Effector memory CD8-positive, alpha-beta T cell (primary cell): ENCODE measurements around the gene BPIFB1.

Experiments used
- ATAC-seq: fragments of 150-1000 bp; cut with Tn5 transposase; replicated peaks from 2 replicates; pipeline ENCODE4 v1.10.0; 2021; ENCODE audit warnings: mild to moderate bottlenecking, moderate library complexity
- DNase-seq, 3 experiments: peaks; one replicate each; pipeline ENCODE4 v3.0.0; 2021
- H3K27ac Mint-ChIP-seq, 2 donors: one replicate each; pipeline ENCODE4 v1.8.0; 2022; ENCODE audit warnings: mild to moderate bottlenecking in 2 of 2, mixed read lengths in 2 of 2, moderate library complexity in 2 of 2
- H3K27me3 Mint-ChIP-seq, 2 donors: one replicate each; pipeline ENCODE4 v1.8.0; 2022; ENCODE audit warnings: mixed read lengths in 2 of 2
- H3K36me3 Mint-ChIP-seq: one replicate; pipeline ENCODE4 v1.8.0; 2022; ENCODE audit warnings: mild to moderate bottlenecking, moderate library complexity, mixed read lengths; ENCODE audit not compliant: insufficient read depth
- H3K4me1 Mint-ChIP-seq, 2 donors: one replicate each; pipeline ENCODE4 v1.8.0; 2022; ENCODE audit warnings: low read depth in 2 of 2, mixed read lengths in 2 of 2
- H3K4me3 Mint-ChIP-seq, 2 donors: one replicate each; pipeline ENCODE4 v1.8.0; 2022; ENCODE audit warnings: mild to moderate bottlenecking in 2 of 2, mixed read lengths in 2 of 2, moderate library complexity in 2 of 2
- H3K9me3 Mint-ChIP-seq, 2 donors: one replicate each; pipeline ENCODE4 v1.8.0; 2022; ENCODE audit warnings: mixed read lengths in 2 of 2
- total RNA-seq, 9 experiments: gene quantifications; one replicate each; lab custom pipeline; 2026; lab: John Stamatoyannopoulos, UW

Gene BPIFB1
- total RNA-seq: 0 to 0.11 (median 0) reads per million in 9 experiments

DNA sequence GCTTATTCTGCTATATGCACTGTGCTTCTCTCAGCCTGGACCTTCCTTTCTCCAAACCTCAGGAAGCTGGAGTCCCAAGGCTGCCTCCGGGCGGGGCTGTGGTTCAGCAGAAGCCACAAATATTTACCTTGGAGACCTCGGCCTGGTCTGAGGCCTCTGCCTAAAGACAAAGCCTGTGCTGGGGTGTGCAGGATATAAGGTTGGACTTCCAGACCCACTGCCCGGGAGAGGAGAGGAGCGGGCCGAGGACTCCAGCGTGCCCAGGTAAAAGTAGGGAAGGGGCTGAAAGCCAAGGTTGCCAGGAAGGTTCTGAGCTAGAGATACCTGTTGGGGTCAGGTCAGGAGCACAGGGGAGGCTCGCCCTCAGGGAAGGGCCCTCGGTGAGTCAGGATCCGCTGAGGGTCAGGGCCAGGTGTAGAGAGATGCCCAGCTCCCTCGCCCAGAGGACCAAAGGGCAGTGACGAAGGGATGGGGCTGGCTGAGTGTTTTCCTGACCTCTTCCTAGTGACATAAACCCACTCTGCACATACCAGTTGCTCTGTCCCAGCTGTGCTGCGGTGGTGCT lies at the start of gene BPIFB1:
Gene BPIFB1 (plus strand): TSS at position 224 of the 565 bp plus-strand sequence. CDS start 2,860 bp downstream, outside the sequence.
- DNase-seq: no peak
- H3K4me3 Mint-ChIP-seq: no peak within 1 kb of the TSS
- no peaks in the 10 kb centered on the region for H3K9me3 Mint-ChIP-seq
- H3K27me3 Mint-ChIP-seq: peaks cover 54 to 93% of the 10 kb centered on the region in 2 donors
- H3K27ac Mint-ChIP-seq: no peak within 1 kb of the TSS
- H3K36me3 Mint-ChIP-seq: no peaks in the 10 kb centered on the region
- ATAC-seq: no peak
- no peaks in the 10 kb centered on the region for H3K4me1 Mint-ChIP-seq

GRCh38 chr20:33234050-33234449 lies 49.0 kb upstream of the BPIFB1 start:
- peaks cover 3% of the 10 kb centered on the region for H3K36me3 Mint-ChIP-seq
- no peak for ATAC-seq
- no peak overlapping the region for H3K27ac Mint-ChIP-seq
- no peaks in the 10 kb centered on the region for H3K9me3 Mint-ChIP-seq
- no peak overlapping the region for H3K4me3 Mint-ChIP-seq
- no peak for DNase-seq
- peaks cover 0 to 5% of the 10 kb centered on the region in 2 donors for H3K4me1 Mint-ChIP-seq
- H3K27me3 Mint-ChIP-seq: peaks cover 37 to 77% of the 10 kb centered on the region in 2 donors

GRCh38 chr20:33235696-33236095 lies 47.3 kb upstream of the BPIFB1 start, which contains the start of gene BPIFA1:
TSS of gene BPIFA1 (plus strand) at chr20:33235996. CDS start at chr20:33237712, 1,716 bp downstream.
- H3K9me3 Mint-ChIP-seq: no peaks in the 10 kb centered on the region
- DNase-seq (no peak), ATAC-seq (no peak)
- H3K4me3 Mint-ChIP-seq: no peak within 1 kb of the TSS
- H3K27ac Mint-ChIP-seq: no peak within 1 kb of the TSS
- no peaks in the 10 kb centered on the region for H3K4me1 Mint-ChIP-seq
- H3K27me3 Mint-ChIP-seq: peaks cover 44 to 82% of the 10 kb centered on the region in 2 donors
- H3K36me3 Mint-ChIP-seq: peaks cover 3% of the 10 kb centered on the region

GRCh38 chr20:33236351-33236750 lies 46.7 kb upstream of the BPIFB1 start:
- peaks cover 39 to 75% of the 10 kb centered on the region in 2 donors for H3K27me3 Mint-ChIP-seq
- peaks cover 3% of the 10 kb centered on the region for H3K36me3 Mint-ChIP-seq
- H3K4me1 Mint-ChIP-seq: no peaks in the 10 kb centered on the region
- DNase-seq: no peak
- no peak overlapping the region for H3K27ac Mint-ChIP-seq
- no peak for ATAC-seq
- H3K9me3 Mint-ChIP-seq: no peaks in the 10 kb centered on the region
- H3K4me3 Mint-ChIP-seq: no peak overlapping the region

GRCh38 chr20:33237989-33238388 lies 45.0 kb upstream of the BPIFB1 start:
- DNase-seq (no peak), ATAC-seq (no peak)
- Mint-ChIP-seq H3K4me1 (no peaks in the 10 kb centered on the region), H3K27me3 (peaks cover 42 to 74% of the 10 kb centered on the region in 2 donors), H3K4me3 (no peak overlapping the region), H3K27ac (no peak overlapping the region), H3K36me3 (peaks cover 3% of the 10 kb centered on the region), H3K9me3 (no peaks in the 10 kb centered on the region)

- Mint-ChIP-seq H3K27ac (no peak overlapping the region), H3K4me3 (no peak overlapping the region), H3K4me1 (no peaks in the 10 kb centered on the region), H3K27me3 (peaks cover 35 to 63% of the 10 kb centered on the region in 2 donors), H3K9me3 (no peaks in the 10 kb centered on the region), H3K36me3 (peaks cover 3% of the 10 kb centered on the region)
- ATAC-seq: no peak
- no peak for DNase-seq
Measured at GRCh38 chr20:33239418-33239817, 43.6 kb upstream of the BPIFB1 start.

GRCh38 chr20:33239979-33240736 lies 42.9 kb upstream of the BPIFB1 start:
- H3K27ac Mint-ChIP-seq: no peak overlapping the region

DNA sequence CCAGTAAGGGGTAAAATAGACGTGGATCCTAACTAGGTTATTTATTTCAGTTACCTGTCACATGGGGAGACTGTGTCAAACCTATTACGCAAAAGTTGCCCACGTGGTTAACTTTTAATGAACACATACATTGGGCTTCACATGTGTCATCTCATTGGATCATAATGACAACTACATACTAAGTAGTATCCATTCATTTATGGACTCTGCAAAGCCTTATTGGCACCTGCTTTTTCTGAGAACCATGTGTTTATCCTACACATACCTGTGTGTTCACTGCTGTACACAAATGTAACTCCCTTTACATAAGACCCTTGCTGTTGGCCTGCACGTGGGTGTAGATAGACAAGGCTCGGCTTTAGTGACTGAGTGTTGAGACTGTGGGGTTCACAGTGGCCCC lies 42.1 kb upstream of the BPIFB1 start:
- Mint-ChIP-seq H3K27ac (no peak overlapping the region), H3K27me3 (peaks cover 31 to 59% of the 10 kb centered on the region in 2 donors), H3K9me3 (no peaks in the 10 kb centered on the region), H3K4me3 (no peak overlapping the region), H3K4me1 (no peaks in the 10 kb centered on the region), H3K36me3 (peaks cover 3% of the 10 kb centered on the region)
- ATAC-seq: no peak
- no peak for DNase-seq

More at GRCh38 chr20:33239979-33240736, 42.9 kb upstream of the BPIFB1 start:
- H3K4me1 Mint-ChIP-seq: no peaks in the 10 kb centered on the region
- ATAC-seq (no peak), DNase-seq (no peak)
- peaks cover 3% of the 10 kb centered on the region for H3K36me3 Mint-ChIP-seq
- H3K4me3 Mint-ChIP-seq: no peak overlapping the region
- H3K9me3 Mint-ChIP-seq: no peaks in the 10 kb centered on the region
- peaks cover 35 to 59% of the 10 kb centered on the region in 2 donors for H3K27me3 Mint-ChIP-seq

DNA sequence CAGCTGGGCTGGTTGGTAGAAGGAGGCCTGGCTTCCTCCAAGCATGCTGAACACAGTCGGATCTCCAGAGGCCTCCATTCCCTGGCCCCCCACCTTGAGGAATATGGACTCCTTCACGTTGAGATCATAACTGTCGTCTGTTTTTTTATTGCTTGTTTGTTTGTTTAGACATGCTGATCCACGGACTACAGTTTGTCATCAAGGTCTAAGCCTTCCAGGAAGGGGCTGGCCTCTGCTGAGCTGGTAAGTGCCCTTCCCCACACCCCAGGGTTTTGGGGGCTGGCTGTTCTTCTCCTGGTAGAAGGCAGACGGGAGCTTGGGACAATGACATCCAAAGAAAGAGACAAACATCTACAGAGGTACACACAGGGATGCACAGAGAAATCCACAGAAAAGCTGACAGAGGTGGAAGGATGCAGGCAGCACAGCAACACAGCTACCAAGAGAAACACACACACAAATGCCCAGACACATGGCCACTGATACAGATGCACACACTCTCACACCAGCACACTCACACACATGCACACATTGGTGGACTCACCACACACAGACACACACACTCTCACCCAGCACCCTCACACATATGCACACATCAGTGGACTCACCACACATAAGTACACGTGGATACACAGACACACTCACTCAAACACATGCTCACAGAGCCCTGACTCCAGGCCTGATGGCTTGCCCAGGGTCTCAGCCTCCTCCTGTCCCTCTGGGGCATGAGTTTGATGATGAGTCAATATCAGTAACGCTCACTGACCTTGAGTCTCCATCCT lies 40.5 kb upstream of the BPIFB1 start:
- peaks cover 24 to 47% of the 10 kb centered on the region in 2 donors for H3K27me3 Mint-ChIP-seq
- ATAC-seq (no peak), DNase-seq (no peak)
- H3K4me1 Mint-ChIP-seq: no peaks in the 10 kb centered on the region
- H3K9me3 Mint-ChIP-seq: no peaks in the 10 kb centered on the region
- H3K4me3 Mint-ChIP-seq: no peak overlapping the region
- peaks cover 3% of the 10 kb centered on the region for H3K36me3 Mint-ChIP-seq
- no peak overlapping the region for H3K27ac Mint-ChIP-seq

- ATAC-seq (no peak), DNase-seq (no peak)
- no peak overlapping the region for H3K4me3 Mint-ChIP-seq
- no peaks in the 10 kb centered on the region for H3K9me3 Mint-ChIP-seq
- no peak overlapping the region for H3K27ac Mint-ChIP-seq
- peaks cover 13 to 18% of the 10 kb centered on the region in 2 donors for H3K27me3 Mint-ChIP-seq
- H3K4me1 Mint-ChIP-seq: no peaks in the 10 kb centered on the region
- H3K36me3 Mint-ChIP-seq: no peaks in the 10 kb centered on the region
Measured at GRCh38 chr20:33246077-33246476, 36.9 kb upstream of the BPIFB1 start.

DNA sequence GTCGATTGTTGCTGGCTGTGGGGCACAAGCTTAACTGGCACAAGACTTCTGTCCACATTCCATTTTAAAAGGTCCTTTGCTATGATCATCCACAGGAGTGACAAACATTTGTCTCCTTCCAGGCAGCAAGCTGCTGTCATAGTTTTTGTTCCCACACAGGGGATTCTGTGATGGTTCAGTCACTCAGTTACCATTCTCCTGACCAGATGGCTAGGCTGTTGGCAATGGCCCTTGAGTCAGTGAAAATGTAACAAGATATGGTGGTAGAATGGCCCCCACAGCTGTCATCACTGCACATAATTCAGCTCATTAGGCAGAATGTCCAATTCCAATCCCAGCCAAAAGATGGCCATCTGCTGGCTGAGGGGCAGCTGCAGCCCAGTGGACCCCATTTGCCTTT lies 33.6 kb upstream of the BPIFB1 start:
- no peak for ATAC-seq
- Mint-ChIP-seq H3K36me3 (no peaks in the 10 kb centered on the region), H3K9me3 (no peaks in the 10 kb centered on the region), H3K27me3 (peaks cover 9 to 15% of the 10 kb centered on the region in 2 donors), H3K4me1 (no peaks in the 10 kb centered on the region), H3K27ac (no peak overlapping the region), H3K4me3 (no peak overlapping the region)
- DNase-seq: no peak

DNA sequence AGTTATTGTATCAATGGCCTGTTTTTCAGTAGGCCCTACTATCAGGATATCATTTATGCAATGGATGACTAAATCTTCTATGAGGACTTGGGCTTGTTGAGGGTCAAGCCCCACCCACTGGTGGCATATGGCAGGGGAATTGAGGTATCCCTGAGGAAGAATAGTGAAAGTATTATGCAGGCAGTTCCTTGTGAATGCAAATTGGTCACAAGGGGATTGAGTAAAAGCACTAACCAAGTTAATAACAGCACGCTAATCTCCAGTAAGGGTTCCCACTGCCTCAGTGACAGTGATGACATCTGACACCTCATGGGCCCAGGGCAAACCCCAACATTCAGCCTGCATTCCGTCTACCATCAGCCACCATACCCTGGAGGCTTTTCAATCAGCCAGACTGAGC lies 32.3 kb upstream of the BPIFB1 start:
- DNase-seq: no peak
- H3K27ac Mint-ChIP-seq: no peak overlapping the region
- no peak overlapping the region for H3K4me3 Mint-ChIP-seq
- H3K36me3 Mint-ChIP-seq: no peaks in the 10 kb centered on the region
- H3K27me3 Mint-ChIP-seq: peaks cover 17 to 23% of the 10 kb centered on the region in 2 donors
- no peaks in the 10 kb centered on the region for H3K9me3 Mint-ChIP-seq
- no peak for ATAC-seq
- no peaks in the 10 kb centered on the region for H3K4me1 Mint-ChIP-seq

DNA sequence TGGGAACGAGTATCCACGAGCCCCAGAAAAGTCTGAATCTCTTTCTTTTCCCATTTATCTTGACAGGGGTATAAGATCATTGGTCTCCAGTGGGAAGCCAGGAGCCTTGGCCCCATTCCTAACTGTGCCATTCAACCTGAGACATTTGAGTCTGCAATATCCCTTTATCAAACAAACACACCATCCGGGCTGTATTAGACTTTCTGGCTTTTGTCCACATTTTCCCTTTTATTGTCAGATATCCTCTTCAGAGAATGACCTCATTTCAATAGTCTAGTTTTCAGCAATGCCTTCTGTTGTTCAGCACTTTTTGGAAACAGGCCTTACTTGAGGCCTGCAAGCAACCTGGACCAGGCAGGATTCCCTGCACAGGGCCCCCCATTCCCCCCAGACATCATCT lies 31.5 kb upstream of the BPIFB1 start:
- Mint-ChIP-seq H3K9me3 (no peaks in the 10 kb centered on the region), H3K27me3 (peaks cover 17 to 30% of the 10 kb centered on the region in 2 donors), H3K4me1 (no peaks in the 10 kb centered on the region), H3K27ac (no peak overlapping the region), H3K36me3 (no peaks in the 10 kb centered on the region), H3K4me3 (no peak overlapping the region)
- no peak for ATAC-seq
- DNase-seq: no peak
